ENCODE data around the gene CD164.

DNA sequence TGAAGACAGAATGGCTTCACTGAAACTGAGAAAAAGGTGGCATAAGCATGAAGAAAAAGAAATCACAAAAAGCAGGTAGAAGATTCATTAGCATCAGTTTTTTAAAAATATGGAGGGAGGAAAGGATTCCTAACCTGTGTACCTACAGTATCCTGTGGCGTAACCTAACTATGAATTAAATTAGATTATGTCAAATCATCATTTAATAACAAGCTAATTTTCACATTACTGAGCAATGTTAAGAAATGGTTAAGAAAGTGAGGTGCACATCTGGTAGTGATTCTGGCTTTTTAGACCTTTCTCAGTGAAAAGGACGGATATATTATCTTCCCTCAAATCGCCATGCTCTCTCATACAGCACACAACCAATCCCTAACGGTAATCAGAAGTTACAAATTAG is 12.5 kb downstream of the CD164 start:
- no peak for TF ChIP-seq TAF1 (IDR thresholded peaks at IDR 0.05; ENCODE audit: borderline replicate concordance, insufficient read depth, low read length)
- TF ChIP-seq, protein P1, sequence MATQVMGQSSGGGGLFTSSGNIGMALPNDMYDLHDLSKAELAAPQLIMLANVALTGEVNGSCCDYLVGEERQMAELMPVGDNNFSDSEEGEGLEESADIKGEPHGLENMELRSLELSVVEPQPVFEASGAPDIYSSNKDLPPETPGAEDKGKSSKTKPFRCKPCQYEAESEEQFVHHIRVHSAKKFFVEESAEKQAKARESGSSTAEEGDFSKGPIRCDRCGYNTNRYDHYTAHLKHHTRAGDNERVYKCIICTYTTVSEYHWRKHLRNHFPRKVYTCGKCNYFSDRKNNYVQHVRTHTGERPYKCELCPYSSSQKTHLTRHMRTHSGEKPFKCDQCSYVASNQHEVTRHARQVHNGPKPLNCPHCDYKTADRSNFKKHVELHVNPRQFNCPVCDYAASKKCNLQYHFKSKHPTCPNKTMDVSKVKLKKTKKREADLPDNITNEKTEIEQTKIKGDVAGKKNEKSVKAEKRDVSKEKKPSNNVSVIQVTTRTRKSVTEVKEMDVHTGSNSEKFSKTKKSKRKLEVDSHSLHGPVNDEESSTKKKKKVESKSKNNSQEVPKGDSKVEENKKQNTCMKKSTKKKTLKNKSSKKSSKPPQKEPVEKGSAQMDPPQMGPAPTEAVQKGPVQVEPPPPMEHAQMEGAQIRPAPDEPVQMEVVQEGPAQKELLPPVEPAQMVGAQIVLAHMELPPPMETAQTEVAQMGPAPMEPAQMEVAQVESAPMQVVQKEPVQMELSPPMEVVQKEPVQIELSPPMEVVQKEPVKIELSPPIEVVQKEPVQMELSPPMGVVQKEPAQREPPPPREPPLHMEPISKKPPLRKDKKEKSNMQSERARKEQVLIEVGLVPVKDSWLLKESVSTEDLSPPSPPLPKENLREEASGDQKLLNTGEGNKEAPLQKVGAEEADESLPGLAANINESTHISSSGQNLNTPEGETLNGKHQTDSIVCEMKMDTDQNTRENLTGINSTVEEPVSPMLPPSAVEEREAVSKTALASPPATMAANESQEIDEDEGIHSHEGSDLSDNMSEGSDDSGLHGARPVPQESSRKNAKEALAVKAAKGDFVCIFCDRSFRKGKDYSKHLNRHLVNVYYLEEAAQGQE (IDR thresholded peaks at IDR 0.05; ENCODE audit: insufficient read depth in 1 of 2, low read depth in 2 of 2, low read length in 2 of 2), result no peak
